HepG2 (cell line): ENCODE measurements around the gene IL2RA. TPM values are rescaled to one million over a fixed set of nuclear protein-coding genes. Genes with fewer than 3 reads are reported as not detected.

Source experiments
- AKNA ChIP-seq: sonication (generic); formaldehyde crosslinking; IDR thresholded peaks from 2 replicates; pipeline ENCODE4 v1.4.0; 2020; ENCODE audit warnings: missing genetic modification reagents, borderline replicate concordance
- CBFB ChIP-seq: sonication (generic); formaldehyde crosslinking; IDR thresholded peaks from 2 replicates; pipeline ENCODE4 v1.4.0; 2020; ENCODE audit warnings: missing genetic modification reagents
- CTCF ChIP-seq: sonication (generic); formaldehyde crosslinking; IDR thresholded peaks from 2 replicates; pipeline ENCODE4 v1.5.0; 2020; ENCODE audit warnings: mild to moderate bottlenecking, missing genetic modification reagents, moderate library complexity
- EEA1 ChIP-seq: sonication (generic); formaldehyde crosslinking; IDR thresholded peaks from 2 replicates; pipeline ENCODE4 v1.5.1; 2020; ENCODE audit warnings: mild to moderate bottlenecking, missing genetic modification reagents, borderline replicate concordance
- KAT8 ChIP-seq: IDR thresholded peaks from 2 replicates; pipeline ENCODE4 v1.6.1; 2016; ENCODE audit warnings: missing genetic modification reagents, missing compliant biosample characterization
- KLF9 ChIP-seq: IDR thresholded peaks from 2 replicates; pipeline ENCODE4 v1.6.1; 2016; ENCODE audit warnings: low read depth
- NPAS2 ChIP-seq: sonication (generic); formaldehyde crosslinking; IDR thresholded peaks from 2 replicates; pipeline ENCODE4 v1.8.0; 2022; ENCODE audit warnings: mild to moderate bottlenecking, missing genetic modification reagents, borderline replicate concordance
- PAWR ChIP-seq: sonication (generic); formaldehyde crosslinking; IDR thresholded peaks from 2 replicates; pipeline ENCODE4 v1.4.0; 2020; ENCODE audit warnings: missing genetic modification reagents, mild to moderate bottlenecking, borderline replicate concordance
- ZNF205 ChIP-seq: IDR thresholded peaks from 2 replicates; pipeline ENCODE4 v1.6.1; 2018; ENCODE audit warnings: missing biosample characterization, missing genetic modification reagents
- ZNF260 ChIP-seq: sonication (generic); formaldehyde crosslinking; IDR thresholded peaks from 2 replicates; pipeline ENCODE4 v1.4.0; 2020; ENCODE audit warnings: missing genetic modification reagents, low read depth, mild to moderate bottlenecking, borderline replicate concordance
- ZNF282 ChIP-seq: fragments of 450-650 bp; IDR thresholded peaks from 2 replicates; pipeline ENCODE4 v1.6.1; 2018; ENCODE audit not compliant: partially characterized antibody
- ZNF343 ChIP-seq: sonication (generic); formaldehyde crosslinking; IDR thresholded peaks from 2 replicates; pipeline ENCODE4 v1.4.0; 2020; ENCODE audit warnings: mild to moderate bottlenecking, missing genetic modification reagents
- ZNF414 ChIP-seq: sonication (generic); formaldehyde crosslinking; IDR thresholded peaks from 2 replicates; pipeline ENCODE4 v1.5.0; 2020; ENCODE audit warnings: missing genetic modification reagents
- ZNF776 ChIP-seq: sonication (generic); formaldehyde crosslinking; IDR thresholded peaks from 2 replicates; pipeline ENCODE4 v1.4.0; 2020; ENCODE audit warnings: mild to moderate bottlenecking, missing genetic modification reagents
- ZSCAN5A ChIP-seq: sonication (generic); formaldehyde crosslinking; IDR thresholded peaks from 2 replicates; pipeline ENCODE4 v1.8.0; 2022; ENCODE audit warnings: mild to moderate bottlenecking, missing genetic modification reagents, borderline replicate concordance
- polyA plus RNA-seq, 8 experiments: library from polyadenylated mRNA; depleted of rRNA in 3 of 8; stranded (reverse) in 7 of 8; unstranded in 1 of 8; fragments of >200 nt; fragmentation: Illumina TruSeq in 4 of 8; extraction: Trizol in 4 of 8; gene quantifications; 2 replicates each; pipeline versions ENCODE4 v1.2.1 to v1.2.3, GENCODE V29; 2011 to 2016; ENCODE audit warnings: low read depth in 4 of 8, missing spikeins in 1 of 8, mixed read lengths in 1 of 8; ENCODE audit not compliant: insufficient read depth in 1 of 8
- total RNA-seq, 5 experiments: library from RNA; depleted of rRNA; stranded (reverse); fragments of >200 nt; fragmentation: Illumina TruSeq; extraction: Trizol; gene quantifications; 2 replicates each; pipeline ENCODE4 v1.2.3, GENCODE V29; 2016; ENCODE audit warnings: low read depth in 1 of 5
- TF ChIP-seq, protein P1 (sequence below): sonication (generic); formaldehyde crosslinking; IDR thresholded peaks from 2 replicates; pipeline ENCODE4 v1.4.0; 2020; ENCODE audit warnings: mild to moderate bottlenecking, missing genetic modification reagents

IL2RA gene
- total and polyA plus RNA-seq, 2 of the 13 experiments (the other 11 are each of a cell fraction or from before 2014, with no cell fraction given) = not detected

DNA sequence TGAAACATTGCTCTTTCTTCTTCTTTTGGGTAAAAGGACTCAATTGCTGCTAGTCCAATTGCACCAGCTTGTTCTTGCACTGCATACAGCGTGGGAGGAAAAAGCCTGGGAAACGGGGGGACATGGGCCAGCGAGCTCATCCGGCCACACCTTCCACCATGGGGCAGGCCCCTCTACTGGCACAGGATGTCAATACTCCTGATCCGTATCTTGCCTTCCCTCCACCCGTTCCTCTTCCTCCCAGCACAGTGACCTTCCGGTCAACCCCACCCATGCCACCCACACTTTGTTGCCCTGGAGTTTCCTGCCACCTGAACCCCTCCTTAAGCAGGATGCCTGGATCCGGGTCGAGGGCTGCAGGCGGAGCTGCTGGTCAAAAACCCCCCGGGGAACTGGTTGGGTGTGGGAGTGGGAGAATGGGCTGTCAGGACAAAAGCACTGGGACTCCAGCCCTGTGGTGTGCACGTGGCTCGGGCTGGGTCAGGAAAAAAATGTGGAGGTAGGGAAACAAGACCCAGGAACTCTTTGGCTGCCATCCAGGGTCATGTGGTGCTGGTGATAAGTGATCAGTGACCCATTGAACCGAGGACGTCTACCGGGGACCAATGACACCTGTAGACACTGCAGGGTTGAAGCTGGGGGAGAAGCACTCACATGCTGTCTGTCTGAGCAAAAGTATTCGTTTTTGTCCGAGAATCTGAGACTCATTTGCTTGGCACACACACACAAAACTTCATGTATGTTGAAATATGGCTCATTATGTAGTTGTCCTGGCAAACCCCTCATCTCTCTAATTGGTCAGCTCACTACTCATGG, 8.1 kb downstream of the IL2RA start (continued):
- TF ChIP-seq CTCF (CRISPR knock-in tag) = no peak
- TF ChIP-seq KAT8 (CRISPR knock-in tag) = 0 out of 2 replicates have a peak, but pooled peaks have one; percentile 19
- no peak for TF ChIP-seq ZNF205 (CRISPR knock-in tag)
- TF ChIP-seq, protein P1, sequence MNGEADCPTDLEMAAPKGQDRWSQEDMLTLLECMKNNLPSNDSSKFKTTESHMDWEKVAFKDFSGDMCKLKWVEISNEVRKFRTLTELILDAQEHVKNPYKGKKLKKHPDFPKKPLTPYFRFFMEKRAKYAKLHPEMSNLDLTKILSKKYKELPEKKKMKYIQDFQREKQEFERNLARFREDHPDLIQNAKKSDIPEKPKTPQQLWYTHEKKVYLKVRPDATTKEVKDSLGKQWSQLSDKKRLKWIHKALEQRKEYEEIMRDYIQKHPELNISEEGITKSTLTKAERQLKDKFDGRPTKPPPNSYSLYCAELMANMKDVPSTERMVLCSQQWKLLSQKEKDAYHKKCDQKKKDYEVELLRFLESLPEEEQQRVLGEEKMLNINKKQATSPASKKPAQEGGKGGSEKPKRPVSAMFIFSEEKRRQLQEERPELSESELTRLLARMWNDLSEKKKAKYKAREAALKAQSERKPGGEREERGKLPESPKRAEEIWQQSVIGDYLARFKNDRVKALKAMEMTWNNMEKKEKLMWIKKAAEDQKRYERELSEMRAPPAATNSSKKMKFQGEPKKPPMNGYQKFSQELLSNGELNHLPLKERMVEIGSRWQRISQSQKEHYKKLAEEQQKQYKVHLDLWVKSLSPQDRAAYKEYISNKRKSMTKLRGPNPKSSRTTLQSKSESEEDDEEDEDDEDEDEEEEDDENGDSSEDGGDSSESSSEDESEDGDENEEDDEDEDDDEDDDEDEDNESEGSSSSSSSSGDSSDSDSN (CRISPR knock-in tag) = peak; percentile 32; the same call in 1 of the 2 replicates
- no peak for TF ChIP-seq ZNF414 (CRISPR knock-in tag)
- no peak for TF ChIP-seq NPAS2 (CRISPR knock-in tag)
- no peak for TF ChIP-seq ZNF282
- TF ChIP-seq KLF9 (CRISPR knock-in tag) = no peak
- no peak for TF ChIP-seq CBFB (CRISPR knock-in tag)
- no peak for TF ChIP-seq ZNF776
- no peak for TF ChIP-seq ZNF343 (CRISPR knock-in tag)
- no peak for TF ChIP-seq ZNF260
- no peak for TF ChIP-seq AKNA (CRISPR knock-in tag)
- TF ChIP-seq EEA1 (CRISPR knock-in tag) = no peak
- no peak for TF ChIP-seq ZSCAN5A (CRISPR knock-in tag)
- TF ChIP-seq PAWR (CRISPR knock-in tag) = no peak
